ENCODE measurements around the gene ULK3. TPM values are rescaled to one million over a fixed set of nuclear protein-coding genes. Genes with fewer than 3 reads are reported as not detected.

The ULK3 gene
- total RNA-seq, 2 experiments from 2014 or later: 49.6 to 54.3 TPM

- POLR2A ChIA-PET: no interaction called here
- CTCF ChIA-PET: interaction anchor here (0.6 kb wide), 2 partner anchors 37 to 122 kb away, joined by 3 to 4 read pairs; no protein-coding TSS in a partner anchor
These were observed 4.5 kb upstream of the ULK3 start for GRCh38 chr15:74847432-74847831.

GRCh38 chr15:74845581-74845980 lies 2.6 kb upstream of the ULK3 start:
- CTCF ChIA-PET: interaction anchor here (1.1 to 2.7 kb wide), 6 partner anchors 24 to 75 kb away, joined by 3 to 16 read pairs (median 5); no protein-coding TSS in a partner anchor
- POLR2A ChIA-PET: interaction anchor here (0.9 kb wide), 1 partner anchor 25 kb away, joined by 3 read pairs; no protein-coding TSS in a partner anchor

GRCh38 chr15:74845208-74845568 lies 2.2 kb upstream of the ULK3 start:
- ChIA-PET CTCF (interaction anchor here (0.9 to 2.7 kb wide), 11 partner anchors 10 to 76 kb away, joined by 3 to 16 read pairs (median 4); partner anchors contain the start of gene FAM219B), POLR2A (interaction anchor here (0.9 kb wide), 1 partner anchor 25 kb away, joined by 3 read pairs; no protein-coding TSS in a partner anchor)

- CTCF ChIA-PET: interaction anchor here (0.9 to 2.7 kb wide), 12 partner anchors 9 to 76 kb away, joined by 3 to 16 read pairs (median 4); partner anchors contain the start of gene FAM219B
- POLR2A ChIA-PET: interaction anchor here (0.9 to 1.1 kb wide), 2 partner anchors 26 to 57 kb away, joined by 3 read pairs; no protein-coding TSS in a partner anchor
These were observed 1.6 kb upstream of the ULK3 start for GRCh38 chr15:74844319-74845207.

- ChIA-PET CTCF (interaction anchor here (0.6 to 2.7 kb wide), 11 partner anchors 9 to 63 kb away, joined by 3 to 16 read pairs (median 4); partner anchors contain the start of gene CPLX3), POLR2A (interaction anchor here (0.6 to 1.1 kb wide), 3 partner anchors 51 to 68 kb away, joined by 3 read pairs; no protein-coding TSS in a partner anchor)
These were observed 939 bp upstream of the ULK3 start for GRCh38 chr15:74843891-74844299.

- POLR2A ChIA-PET: interaction anchor here (0.6 to 1.4 kb wide), 4 partner anchors 26 to 71 kb away, joined by 3 to 6 read pairs (median 3); no protein-coding TSS in a partner anchor
- CTCF ChIA-PET: interaction anchor here (0.6 to 2.7 kb wide), 10 partner anchors 12 to 211 kb away, joined by 3 to 16 read pairs (median 4); partner anchors contain the start of gene CPLX3
These were observed 481 bp upstream of the ULK3 start for GRCh38 chr15:74843445-74843828.

- ChIA-PET POLR2A (interaction anchor here (1.4 kb wide), 1 partner anchor 28 kb away, joined by 6 read pairs; no protein-coding TSS in a partner anchor), CTCF (interaction anchor here (0.9 to 2.6 kb wide), 5 partner anchors 37 to 73 kb away, joined by 3 to 11 read pairs (median 7); no protein-coding TSS in a partner anchor)
These were observed 1.0 kb downstream of the ULK3 start for GRCh38 chr15:74841891-74842373.

GRCh38 chr15:74840851-74841775 lies 1.8 kb downstream of the ULK3 start:
- ChIA-PET POLR2A (no interaction called here), CTCF (interaction anchor here (1.2 to 2.6 kb wide), 2 partner anchors 70 to 72 kb away, joined by 5 to 11 read pairs; no protein-coding TSS in a partner anchor)

- POLR2A ChIA-PET: no interaction called here
These were observed 3.2 kb downstream of the ULK3 start for GRCh38 chr15:74839526-74840395.

GRCh38 chr15:74838746-74839525 lies 4.0 kb downstream of the ULK3 start:
- POLR2A ChIA-PET: interaction anchor here (0.6 kb wide), 1 partner anchor 60 kb away, joined by 3 read pairs; no protein-coding TSS in a partner anchor
- CTCF ChIA-PET: interaction anchor here (1.1 kb wide), 1 partner anchor 10 kb away, joined by 3 read pairs; no protein-coding TSS in a partner anchor

More at GRCh38 chr15:74839526-74840395, 3.2 kb downstream of the ULK3 start:
- CTCF ChIA-PET: interaction anchor here (1.2 kb wide), 1 partner anchor 71 kb away, joined by 5 read pairs; no protein-coding TSS in a partner anchor

- POLR2A ChIA-PET: no interaction called here
- CTCF ChIA-PET: interaction anchor here (1.1 to 3.0 kb wide), 2 partner anchors 9 to 69 kb away, joined by 3 to 8 read pairs; no protein-coding TSS in a partner anchor
These were observed 4.8 kb downstream of the ULK3 start for GRCh38 chr15:74838137-74838516.

- CTCF ChIA-PET: interaction anchor here (1.1 to 3.0 kb wide), 3 partner anchors 8 to 69 kb away, joined by 3 to 12 read pairs (median 8); no protein-coding TSS in a partner anchor
- POLR2A ChIA-PET: no interaction called here
These were observed 5.3 kb downstream of the ULK3 start for GRCh38 chr15:74837482-74838136.

- ChIA-PET POLR2A (no interaction called here), CTCF (interaction anchor here (1.2 to 3.0 kb wide), 4 partner anchors 32 to 68 kb away, joined by 4 to 12 read pairs (median 6); no protein-coding TSS in a partner anchor)
These were observed 6.1 kb downstream of the ULK3 start for GRCh38 chr15:74836846-74837245.

GRCh38 chr15:74835312-74835823 lies 7.6 kb downstream of the ULK3 start:
- POLR2A ChIA-PET: no interaction called here
- CTCF ChIA-PET: interaction anchor here (0.8 to 3.0 kb wide), 8 partner anchors 9 to 214 kb away, joined by 3 to 12 read pairs (median 4); no protein-coding TSS in a partner anchor

GRCh38 chr15:74833376-74834107 lies 9.4 kb downstream of the ULK3 start:
- ChIA-PET CTCF (interaction anchor here (1.0 to 1.7 kb wide), 3 partner anchors 40 to 198 kb away, joined by 3 to 4 read pairs (median 3); no protein-coding TSS in a partner anchor), POLR2A (interaction anchor here (0.6 kb wide), 1 partner anchor 154 kb away, joined by 15 read pairs; no protein-coding TSS in a partner anchor)
